ENCODE measurements around the gene SARM1.

GRCh38 chr17:28426081-28426519, 54.6 kb downstream of the SARM1 start:
- TF ChIP-seq CTCF (IDR thresholded peaks at IDR 0.05) (peak in 1 of 4 experiments; percentile 7), POLR2A (IDR thresholded peaks at IDR 0.05) (no peak)
